OCI-LY3 (cell line): ENCODE measurements around the gene TMC2.

ENCODE experiments used
- EZH2phosphoT487 ChIP-seq: fragments of 200-600 bp; shearing (Covaris generic); IDR thresholded peaks from 2 replicates; pipeline ENCODE4 v1.6.1; 2018; ENCODE audit warnings: antibody characterized with exemption, mixed run types, low read depth
- TF ChIP-seq, protein P1 (sequence below): fragments of 200-600, 300-600 bp; sonication (generic); IDR thresholded peaks from 2 replicates; pipeline ENCODE4 v1.5.1; 2014; ENCODE audit warnings: antibody characterized with exemption, low read length, low read depth

DNA sequence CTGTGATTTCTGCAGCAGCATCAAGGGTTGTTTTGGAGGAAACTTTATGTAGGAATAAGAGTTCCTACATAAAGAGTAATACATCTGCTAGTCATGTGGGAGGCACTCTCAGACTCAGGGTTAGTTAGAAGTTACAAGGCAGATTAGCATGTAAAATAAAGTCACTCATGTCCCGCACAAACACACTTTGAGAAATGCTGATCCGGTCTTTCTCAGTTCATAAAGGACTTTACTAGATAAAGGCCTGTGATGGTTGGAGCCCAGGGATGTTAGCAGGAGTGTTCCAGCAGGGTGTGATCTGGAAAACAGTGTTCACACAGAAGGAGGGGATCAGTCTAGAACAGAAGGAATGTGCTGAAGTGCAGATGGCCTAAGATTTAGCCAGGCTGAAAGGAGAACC is 83.0 kb downstream of the TMC2 start:
- TF ChIP-seq, protein P1, sequence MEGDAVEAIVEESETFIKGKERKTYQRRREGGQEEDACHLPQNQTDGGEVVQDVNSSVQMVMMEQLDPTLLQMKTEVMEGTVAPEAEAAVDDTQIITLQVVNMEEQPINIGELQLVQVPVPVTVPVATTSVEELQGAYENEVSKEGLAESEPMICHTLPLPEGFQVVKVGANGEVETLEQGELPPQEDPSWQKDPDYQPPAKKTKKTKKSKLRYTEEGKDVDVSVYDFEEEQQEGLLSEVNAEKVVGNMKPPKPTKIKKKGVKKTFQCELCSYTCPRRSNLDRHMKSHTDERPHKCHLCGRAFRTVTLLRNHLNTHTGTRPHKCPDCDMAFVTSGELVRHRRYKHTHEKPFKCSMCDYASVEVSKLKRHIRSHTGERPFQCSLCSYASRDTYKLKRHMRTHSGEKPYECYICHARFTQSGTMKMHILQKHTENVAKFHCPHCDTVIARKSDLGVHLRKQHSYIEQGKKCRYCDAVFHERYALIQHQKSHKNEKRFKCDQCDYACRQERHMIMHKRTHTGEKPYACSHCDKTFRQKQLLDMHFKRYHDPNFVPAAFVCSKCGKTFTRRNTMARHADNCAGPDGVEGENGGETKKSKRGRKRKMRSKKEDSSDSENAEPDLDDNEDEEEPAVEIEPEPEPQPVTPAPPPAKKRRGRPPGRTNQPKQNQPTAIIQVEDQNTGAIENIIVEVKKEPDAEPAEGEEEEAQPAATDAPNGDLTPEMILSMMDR, result no peak
- TF ChIP-seq EZH2phosphoT487, result no peak
